ENCODE data around the gene HOXB4. TPM values are rescaled to one million over a fixed set of nuclear protein-coding genes. Genes with fewer than 3 reads are reported as not detected.

The HOXB4 gene
- total RNA-seq, 2 donors from 2014 or later, result 1.9 to 3.3 TPM

DNA sequence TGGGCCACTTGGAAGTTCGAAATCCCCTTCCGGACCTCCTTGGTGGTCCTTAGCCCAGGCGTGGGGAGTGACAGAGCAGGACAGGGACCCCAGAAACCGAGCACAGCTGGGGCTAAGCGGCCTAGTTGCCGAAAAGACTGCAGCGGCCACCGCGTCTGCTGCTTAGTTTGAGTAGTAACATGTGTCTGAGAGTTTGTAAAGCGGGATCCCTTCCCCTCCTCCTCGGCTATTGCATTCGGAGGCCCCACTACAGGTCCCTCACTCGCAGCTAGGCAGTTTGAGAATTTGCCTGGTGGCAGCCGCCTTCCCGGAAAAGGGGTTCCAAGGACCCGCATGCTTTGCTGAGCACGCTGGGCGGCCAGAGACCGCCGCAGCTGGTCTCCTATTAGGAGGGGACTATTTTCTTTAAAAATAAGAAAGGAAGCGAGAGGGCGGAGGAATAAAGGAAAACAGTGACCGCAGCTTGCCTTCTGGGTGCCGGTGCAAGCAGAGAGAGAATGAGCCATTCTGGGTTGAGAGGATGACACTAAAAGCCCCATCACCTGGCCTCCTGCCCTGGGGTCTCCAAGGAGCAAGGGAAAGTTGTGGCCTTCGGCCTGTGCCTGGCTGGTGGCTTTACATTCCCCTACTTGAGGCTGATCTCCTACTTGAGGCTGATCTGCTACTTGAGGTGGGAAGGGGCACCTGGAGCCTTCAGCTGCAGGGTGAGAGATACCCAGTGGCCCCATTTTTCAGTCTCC lies 16.6 kb upstream of the HOXB4 start:
- ATAC-seq (replicated peaks in 1 of 2) (no peak), DNase-seq (no peak)
- Mint-ChIP-seq H3K9me3 (no peaks in the 10 kb centered on the region), H3K4me3 (peak overlapping the region in 1 of 2 donors; percentile 11), H3K4me1 (ENCODE audit: low read depth) (peaks cover 57% of the 10 kb centered on the region), H3K27me3 (ENCODE audit: low read depth) (peaks cover 96% of the 10 kb centered on the region), H3K27ac (no peak overlapping the region), H3K36me3 (ENCODE audit: insufficient read depth in 2 of 2) (no peaks in the 10 kb centered on the region)

DNA sequence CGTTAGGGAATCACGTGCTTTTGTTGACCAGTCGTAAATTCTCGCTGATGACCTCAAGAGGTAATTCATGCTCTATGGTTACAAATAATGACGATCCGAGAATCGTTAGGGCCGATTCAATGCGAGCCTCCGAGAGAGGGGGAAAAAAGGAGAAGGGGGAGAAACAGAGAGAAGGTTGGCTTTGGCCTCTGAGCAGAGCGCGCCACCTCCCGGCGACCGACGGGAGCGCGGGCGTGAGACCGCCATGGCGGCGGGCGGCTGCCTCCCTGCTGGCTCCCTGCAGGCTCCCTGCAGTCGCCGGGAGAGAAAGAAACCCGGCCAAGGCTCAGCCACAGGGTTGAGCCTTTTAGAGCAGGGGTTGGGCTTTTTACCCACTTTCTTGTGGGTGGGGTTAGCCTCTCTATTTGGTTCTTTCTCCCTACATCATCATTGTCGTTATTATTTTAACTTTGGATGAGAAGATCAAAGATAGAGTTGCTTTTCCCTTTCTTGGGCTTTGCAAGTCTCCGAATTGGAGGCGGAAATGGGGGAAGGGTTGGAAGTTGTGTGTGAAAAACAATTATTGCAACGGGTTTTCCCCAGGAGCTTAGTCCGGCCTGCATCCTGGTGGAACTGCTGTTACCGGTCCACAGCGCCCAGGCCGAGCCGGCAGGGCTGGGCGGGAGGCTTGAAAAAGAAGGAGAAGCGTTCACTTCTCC lies 15.8 kb upstream of the HOXB4 start:
- H3K27me3 Mint-ChIP-seq (ENCODE audit: low read depth), result peaks cover 96% of the 10 kb centered on the region
- peaks cover 62% of the 10 kb centered on the region for H3K4me1 Mint-ChIP-seq (ENCODE audit: low read depth)
- H3K9me3 Mint-ChIP-seq, result no peaks in the 10 kb centered on the region
- H3K4me3 Mint-ChIP-seq, result peak overlapping the region; percentile 87 to 93
- no peaks in the 10 kb centered on the region for H3K36me3 Mint-ChIP-seq (ENCODE audit: insufficient read depth in 2 of 2)
- DNase-seq (peak; percentile 85 to 90), ATAC-seq (replicated peaks in 1 of 2) (peak; percentile 56 to 59)
- H3K27ac Mint-ChIP-seq, result no peak overlapping the region

DNA sequence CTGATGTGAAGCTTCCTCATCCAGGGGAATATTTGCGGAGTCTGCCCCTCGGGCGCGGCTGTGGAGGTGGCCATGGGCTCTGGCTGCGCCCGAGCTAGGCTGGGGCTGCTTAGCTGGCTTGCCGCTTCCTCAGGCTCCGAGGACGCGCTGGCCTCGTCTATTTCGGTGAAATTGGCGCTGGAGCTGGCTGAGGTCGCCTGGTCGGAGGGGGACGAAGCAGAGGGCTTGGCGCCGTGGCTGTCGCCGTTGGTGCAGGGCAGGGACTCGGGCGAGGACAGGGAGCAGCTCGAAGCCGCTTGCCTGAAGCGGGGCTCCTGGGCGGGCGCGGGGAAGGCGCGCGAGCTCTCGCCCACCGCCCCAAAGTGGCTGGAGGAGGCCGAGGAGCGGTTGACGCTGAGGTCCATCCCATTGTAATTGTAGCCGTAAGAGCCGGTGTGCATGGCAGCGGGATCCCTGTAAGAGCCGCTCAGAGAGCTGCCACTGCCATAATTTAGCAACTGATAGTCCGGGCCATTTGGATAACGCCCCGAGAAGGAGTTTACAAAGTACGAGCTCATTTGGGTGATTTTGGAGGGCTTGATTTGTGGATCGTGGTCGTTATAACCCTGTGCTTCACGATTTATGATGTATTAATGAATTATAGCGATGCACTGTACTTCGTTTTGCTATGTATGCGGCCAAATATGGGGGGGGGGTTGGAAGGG lies 15.1 kb upstream of the HOXB4 start, which contains the start of gene HOXB5:
HOXB5 (minus strand) TSS at position 654 of the 704 bp plus-strand sequence; CDS start at position 557, 97 bp downstream.
- H3K27me3 Mint-ChIP-seq (ENCODE audit: low read depth), result peaks cover 96% of the 10 kb centered on the region
- no peak within 1 kb of the TSS for H3K27ac Mint-ChIP-seq
- H3K4me3 Mint-ChIP-seq, result peak within 1 kb of the TSS; percentile 87 to 93
- peaks cover 61% of the 10 kb centered on the region for H3K4me1 Mint-ChIP-seq (ENCODE audit: low read depth)
- peak; percentile 41 to 52 for ATAC-seq (replicated peaks in 1 of 2)
- no peaks in the 10 kb centered on the region for H3K36me3 Mint-ChIP-seq (ENCODE audit: insufficient read depth in 2 of 2)
- no peaks in the 10 kb centered on the region for H3K9me3 Mint-ChIP-seq
- peak; percentile 37 to 51 for DNase-seq

DNA sequence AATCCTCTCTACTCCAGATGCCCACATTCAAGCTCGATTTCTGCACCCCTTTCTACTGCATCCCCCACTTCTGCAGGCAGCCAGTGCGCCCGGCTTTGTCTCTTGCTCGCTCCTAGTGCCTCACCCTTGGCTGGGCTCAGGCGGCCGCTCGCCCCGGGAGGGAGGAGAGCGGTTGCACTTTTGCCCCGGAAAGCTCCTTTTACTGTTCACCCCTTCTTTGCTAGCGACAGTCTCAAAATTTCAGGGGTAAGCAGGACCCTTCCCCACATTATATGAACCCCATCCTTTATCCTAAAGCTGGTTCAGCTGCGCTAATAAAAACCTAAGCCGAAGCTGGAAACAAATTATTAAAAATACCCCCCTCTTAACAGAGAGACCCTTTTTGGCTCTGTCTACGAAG lies 14.4 kb upstream of the HOXB4 start:
- H3K9me3 Mint-ChIP-seq, result no peaks in the 10 kb centered on the region
- no peaks in the 10 kb centered on the region for H3K36me3 Mint-ChIP-seq (ENCODE audit: insufficient read depth in 2 of 2)
- peak; percentile 37 to 44 for ATAC-seq (replicated peaks in 1 of 2)
- peak; percentile 40 to 42 for DNase-seq
- H3K27ac Mint-ChIP-seq, result no peak overlapping the region
- H3K4me1 Mint-ChIP-seq (ENCODE audit: low read depth), result peaks cover 56% of the 10 kb centered on the region
- H3K27me3 Mint-ChIP-seq (ENCODE audit: low read depth), result peaks cover 96% of the 10 kb centered on the region
- peak overlapping the region; percentile 87 to 93 for H3K4me3 Mint-ChIP-seq

DNA sequence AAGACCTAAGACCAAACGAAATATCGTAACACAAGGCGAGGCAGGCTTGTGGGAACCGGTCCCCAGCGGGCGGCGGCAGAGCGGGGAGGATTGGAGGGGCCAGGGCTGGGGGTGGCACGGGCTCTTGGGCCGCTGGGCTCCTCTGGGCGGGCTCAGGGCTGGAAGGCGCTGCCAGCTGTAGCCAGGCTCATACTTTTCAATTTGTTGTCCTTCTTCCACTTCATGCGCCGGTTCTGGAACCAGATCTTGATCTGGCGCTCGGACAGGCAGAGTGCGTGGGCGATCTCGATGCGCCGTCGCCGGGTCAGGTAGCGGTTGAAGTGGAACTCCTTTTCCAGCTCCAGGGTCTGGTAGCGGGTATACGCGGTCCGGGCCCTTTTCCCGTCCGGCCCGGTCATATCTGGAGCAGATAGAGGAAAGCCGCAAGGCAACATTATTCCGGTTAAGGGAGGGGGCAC lies 13.9 kb upstream of the HOXB4 start:
- Mint-ChIP-seq H3K27me3 (ENCODE audit: low read depth) (peaks cover 96% of the 10 kb centered on the region), H3K4me3 (peak overlapping the region; percentile 38 to 87), H3K9me3 (no peaks in the 10 kb centered on the region), H3K4me1 (ENCODE audit: low read depth) (peaks cover 54% of the 10 kb centered on the region), H3K36me3 (ENCODE audit: insufficient read depth in 2 of 2) (no peaks in the 10 kb centered on the region), H3K27ac (no peak overlapping the region)
- DNase-seq (no peak), ATAC-seq (replicated peaks in 1 of 2) (no peak)

DNA sequence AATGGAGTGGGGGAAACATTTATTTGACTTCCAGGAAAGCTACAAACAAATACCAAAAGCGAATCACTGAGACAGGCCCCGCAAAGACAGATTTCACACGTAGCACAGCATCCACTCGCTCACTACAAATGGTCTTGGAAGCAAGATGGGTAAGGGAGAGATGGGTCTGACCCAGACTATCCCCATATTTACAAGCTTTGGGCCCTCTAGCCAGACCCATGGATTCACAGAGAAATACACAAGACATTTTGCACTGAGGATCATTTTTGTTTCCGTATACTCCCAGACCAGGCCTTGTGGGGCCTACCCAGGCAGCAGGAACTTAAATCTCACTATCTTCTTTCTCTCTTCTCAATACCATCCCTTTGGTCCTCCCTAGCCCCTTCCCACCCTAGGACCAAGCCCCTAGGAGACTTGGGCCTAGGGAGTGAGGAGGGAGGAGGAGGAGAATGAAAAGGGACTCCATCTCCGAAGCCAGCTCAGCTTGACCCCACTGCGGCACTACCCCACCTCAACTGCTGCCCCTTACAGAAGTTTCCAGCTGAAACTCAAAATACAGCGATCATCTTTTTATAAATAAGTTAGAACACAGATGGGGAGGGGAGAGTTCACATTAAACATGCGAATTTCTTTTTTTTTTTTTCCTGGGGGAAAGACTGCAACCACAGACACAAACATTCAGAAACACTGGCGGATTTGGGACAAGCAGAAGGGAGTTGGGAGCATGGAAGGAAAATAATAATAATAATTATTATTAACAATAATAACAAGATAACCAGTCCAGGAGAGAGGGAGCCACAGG lies 13.3 kb upstream of the HOXB4 start:
- no peaks in the 10 kb centered on the region for H3K36me3 Mint-ChIP-seq (ENCODE audit: insufficient read depth in 2 of 2)
- H3K4me3 Mint-ChIP-seq, result peak overlapping the region; percentile 38 to 41
- DNase-seq (no peak), ATAC-seq (replicated peaks in 1 of 2) (no peak)
- no peak overlapping the region for H3K27ac Mint-ChIP-seq
- H3K4me1 Mint-ChIP-seq (ENCODE audit: low read depth), result peaks cover 51% of the 10 kb centered on the region
- H3K9me3 Mint-ChIP-seq, result no peaks in the 10 kb centered on the region
- H3K27me3 Mint-ChIP-seq (ENCODE audit: low read depth), result peaks cover 96% of the 10 kb centered on the region

DNA sequence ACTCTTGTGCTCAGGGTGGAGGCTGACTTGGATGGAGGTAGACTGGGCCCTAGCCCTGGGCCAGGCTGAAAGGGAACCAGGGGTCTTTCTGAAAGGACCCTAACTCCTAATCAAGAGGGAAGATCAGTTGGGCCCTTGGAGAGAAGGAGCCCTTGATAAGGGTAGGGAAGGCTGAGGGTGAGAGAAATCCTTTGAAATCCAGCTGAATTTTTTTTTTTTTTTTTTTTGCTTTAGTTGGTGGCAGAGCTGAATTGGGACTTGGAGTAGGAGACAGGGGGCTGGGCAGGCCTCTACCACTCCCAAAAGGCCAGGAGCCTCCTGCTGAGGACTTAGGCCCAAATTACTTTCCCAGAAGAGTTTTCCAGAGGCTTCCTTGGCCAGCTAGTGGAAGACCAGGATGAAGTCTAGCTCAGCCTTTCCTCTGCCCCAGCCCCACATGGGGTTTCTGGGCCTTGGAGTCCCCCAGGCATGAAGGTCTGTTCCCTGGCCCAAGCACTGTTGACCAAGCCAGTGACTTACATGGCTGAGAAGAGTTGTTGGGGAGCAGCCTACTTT lies 12.5 kb upstream of the HOXB4 start:
- ATAC-seq (replicated peaks in 1 of 2), result no peak
- peaks cover 96% of the 10 kb centered on the region for H3K27me3 Mint-ChIP-seq (ENCODE audit: low read depth)
- H3K36me3 Mint-ChIP-seq (ENCODE audit: insufficient read depth in 2 of 2), result no peaks in the 10 kb centered on the region
- H3K27ac Mint-ChIP-seq, result no peak overlapping the region
- no peaks in the 10 kb centered on the region for H3K9me3 Mint-ChIP-seq
- peak overlapping the region in 1 of 2 donors; percentile 9 for H3K4me3 Mint-ChIP-seq
- H3K4me1 Mint-ChIP-seq (ENCODE audit: low read depth), result peaks cover 51% of the 10 kb centered on the region
- no peak for DNase-seq

DNA sequence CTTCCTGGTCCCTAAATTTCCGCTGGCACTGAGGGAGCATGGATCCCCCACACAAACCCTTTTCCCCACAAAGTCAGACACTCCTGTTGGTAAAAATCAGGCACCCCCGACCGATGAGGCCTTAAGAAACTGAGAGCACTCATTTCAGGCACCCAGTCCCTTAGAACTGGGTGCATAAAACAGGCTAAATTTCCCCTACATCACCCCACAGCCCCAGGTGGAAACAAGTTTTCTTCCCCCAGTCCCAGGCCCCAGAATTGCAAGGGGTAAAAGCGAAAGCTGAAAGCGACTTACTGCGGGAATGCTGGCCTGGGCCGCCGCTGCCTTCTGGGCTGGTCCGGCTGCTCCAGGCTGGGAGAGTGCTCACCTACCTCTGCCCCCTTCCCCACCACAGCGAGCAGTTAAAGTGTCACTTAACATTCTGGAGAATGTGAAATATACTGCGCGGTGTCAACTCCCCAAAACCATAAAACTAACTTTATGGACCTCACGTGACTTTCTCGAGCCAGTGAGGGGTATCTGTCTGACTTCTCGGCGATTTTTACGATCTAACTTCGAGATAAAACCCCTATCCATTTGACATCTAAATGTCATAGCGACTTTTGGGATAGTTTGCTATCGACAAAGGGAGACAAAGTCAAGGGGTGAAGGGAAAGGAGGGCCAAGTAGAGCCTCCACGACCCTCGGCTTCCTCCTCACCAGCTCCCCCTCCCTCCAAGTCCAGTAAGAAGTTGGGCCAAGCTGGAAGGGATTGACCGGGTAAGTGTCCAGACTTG lies 11.9 kb upstream of the HOXB4 start, which contains the start of gene HOXB3:
HOXB3 (minus strand) TSS at position 411 of the 776 bp plus-strand sequence. CDS start 37,767 bp downstream, outside the sequence.
- ATAC-seq (replicated peaks in 1 of 2) (no peak), DNase-seq (no peak)
- H3K27me3 Mint-ChIP-seq (ENCODE audit: low read depth), result peaks cover 95% of the 10 kb centered on the region
- peaks cover 52% of the 10 kb centered on the region for H3K4me1 Mint-ChIP-seq (ENCODE audit: low read depth)
- H3K36me3 Mint-ChIP-seq (ENCODE audit: insufficient read depth in 2 of 2), result no peaks in the 10 kb centered on the region
- no peaks in the 10 kb centered on the region for H3K9me3 Mint-ChIP-seq
- no peak within 1 kb of the TSS for H3K27ac Mint-ChIP-seq
- peak within 1 kb of the TSS in 1 of 2 donors; percentile 9 for H3K4me3 Mint-ChIP-seq

DNA sequence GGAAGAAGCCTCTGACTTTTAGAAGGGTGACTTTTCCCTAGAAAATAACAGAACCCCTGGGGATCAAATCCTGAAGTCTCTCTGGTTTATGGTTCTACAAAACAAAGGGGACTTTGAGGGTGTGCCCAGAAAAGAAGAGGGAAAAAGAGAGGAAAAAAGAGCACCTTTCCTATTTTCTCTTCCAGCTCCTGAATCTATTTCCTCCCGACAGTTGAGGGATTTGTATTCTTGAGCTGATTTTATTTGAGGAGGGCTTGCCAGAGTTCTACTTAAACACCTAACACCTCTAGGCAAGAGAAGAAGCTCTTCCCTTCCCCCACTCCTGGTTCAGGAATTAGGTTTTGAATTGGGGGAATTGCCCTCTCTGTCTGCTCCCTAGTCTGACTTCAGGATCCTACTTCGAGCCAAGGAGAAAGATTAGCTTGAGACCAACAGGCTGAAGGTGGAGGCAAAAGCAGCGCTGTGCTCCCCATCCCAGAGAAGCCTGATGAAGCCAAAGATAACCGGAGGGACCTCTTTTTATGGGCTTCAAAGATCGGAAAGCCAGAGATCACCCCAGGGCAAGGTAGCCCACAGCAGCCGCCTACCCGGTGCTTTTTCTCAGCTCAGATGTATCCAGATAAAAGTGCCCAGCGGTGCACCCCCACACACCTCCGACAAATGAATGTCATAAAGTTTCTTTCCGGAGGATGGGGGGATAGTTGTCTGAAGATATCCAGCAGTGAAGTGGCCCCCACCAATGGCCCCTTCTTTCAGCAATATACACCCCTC lies 11.1 kb upstream of the HOXB4 start:
- Mint-ChIP-seq H3K4me3 (no peak overlapping the region), H3K27me3 (ENCODE audit: low read depth) (peaks cover 95% of the 10 kb centered on the region), H3K36me3 (ENCODE audit: insufficient read depth in 2 of 2) (no peaks in the 10 kb centered on the region), H3K9me3 (no peaks in the 10 kb centered on the region), H3K27ac (no peak overlapping the region), H3K4me1 (ENCODE audit: low read depth) (peaks cover 56% of the 10 kb centered on the region)
- ATAC-seq (replicated peaks in 1 of 2), result no peak
- DNase-seq, result no peak

DNA sequence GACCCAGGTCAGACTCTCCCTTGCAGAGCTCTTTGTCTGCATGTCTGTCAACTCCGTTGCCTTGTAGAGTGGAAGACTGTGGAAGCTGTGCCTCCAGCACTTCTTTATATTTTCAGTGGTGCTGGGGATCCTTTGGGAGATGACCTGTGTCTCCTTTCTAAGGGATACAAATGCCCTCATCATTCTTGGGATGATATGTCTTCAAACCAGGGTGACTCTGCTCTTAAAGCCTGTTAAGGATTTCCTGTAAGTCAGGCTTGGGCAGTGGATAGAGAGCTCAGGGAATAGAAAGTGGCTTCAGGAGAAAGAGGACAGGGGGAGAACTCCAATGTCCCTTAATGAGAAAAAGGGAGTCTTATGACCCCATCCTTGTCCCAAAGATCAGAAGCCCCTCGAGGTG lies 10.4 kb upstream of the HOXB4 start:
- Mint-ChIP-seq H3K4me3 (no peak overlapping the region), H3K27ac (no peak overlapping the region), H3K36me3 (ENCODE audit: insufficient read depth in 2 of 2) (no peaks in the 10 kb centered on the region), H3K27me3 (ENCODE audit: low read depth) (peaks cover 95% of the 10 kb centered on the region), H3K9me3 (no peaks in the 10 kb centered on the region), H3K4me1 (ENCODE audit: low read depth) (peaks cover 49% of the 10 kb centered on the region)
- ATAC-seq (replicated peaks in 1 of 2) (no peak), DNase-seq (no peak)

DNA sequence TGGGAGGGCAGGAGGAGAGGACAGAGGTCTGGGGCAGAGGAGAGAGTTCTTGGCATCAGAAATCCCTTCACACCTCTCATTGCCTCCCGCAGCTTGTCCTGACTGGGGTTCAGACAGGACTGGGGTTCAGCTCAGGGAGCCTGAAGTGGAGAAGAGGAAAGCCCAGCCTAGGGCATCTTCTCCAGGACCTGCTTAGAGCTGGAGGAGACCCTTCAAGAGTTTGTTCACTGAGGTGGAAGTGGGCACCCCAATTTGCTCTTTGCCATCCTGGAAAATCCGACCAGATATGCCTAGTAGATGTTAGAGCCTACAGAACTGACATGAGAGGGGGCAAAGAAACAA lies 9.9 kb upstream of the HOXB4 start:
- H3K4me1 Mint-ChIP-seq (ENCODE audit: low read depth), result peaks cover 45% of the 10 kb centered on the region
- H3K27ac Mint-ChIP-seq, result no peak overlapping the region
- H3K36me3 Mint-ChIP-seq (ENCODE audit: insufficient read depth in 2 of 2), result no peaks in the 10 kb centered on the region
- no peak overlapping the region for H3K4me3 Mint-ChIP-seq
- no peak for ATAC-seq (replicated peaks in 1 of 2)
- no peaks in the 10 kb centered on the region for H3K9me3 Mint-ChIP-seq
- DNase-seq, result no peak
- peaks cover 97% of the 10 kb centered on the region for H3K27me3 Mint-ChIP-seq (ENCODE audit: low read depth)

All from activated T-cell treated with anti-CD3 and anti-CD28 coated beads, Interleukin-2, amount 50 U/mL, for 72 hours (primary cell).